Astrocyte of the spinal cord (primary cell): ENCODE results near the gene ZNF880.

Experiments
- DNase-seq: peaks from one replicate; pipeline ENCODE4 v3.0.0; 2011; ENCODE audit warnings: low read depth, low spot score
- H3K4me3 ChIP-seq: 2 replicates; pipeline ENCODE4 v1.5.1; 2011; ENCODE audit warnings: low read depth, mild to moderate bottlenecking, low read length, moderate library complexity
- in situ Hi-C: cut with HindIII; loops from 2 replicates; pipeline ENCODE4 v1.10.0; 2017; ENCODE audit warnings: low sequenced_read_pairs
- TF ChIP-seq, protein P1 (sequence below): IDR thresholded peaks from 2 replicates; pipeline ENCODE4 v1.5.1; 2012; ENCODE audit warnings: low read depth, mild to moderate bottlenecking, low read length, inconsistent platforms

Gene ZNF880

DNA sequence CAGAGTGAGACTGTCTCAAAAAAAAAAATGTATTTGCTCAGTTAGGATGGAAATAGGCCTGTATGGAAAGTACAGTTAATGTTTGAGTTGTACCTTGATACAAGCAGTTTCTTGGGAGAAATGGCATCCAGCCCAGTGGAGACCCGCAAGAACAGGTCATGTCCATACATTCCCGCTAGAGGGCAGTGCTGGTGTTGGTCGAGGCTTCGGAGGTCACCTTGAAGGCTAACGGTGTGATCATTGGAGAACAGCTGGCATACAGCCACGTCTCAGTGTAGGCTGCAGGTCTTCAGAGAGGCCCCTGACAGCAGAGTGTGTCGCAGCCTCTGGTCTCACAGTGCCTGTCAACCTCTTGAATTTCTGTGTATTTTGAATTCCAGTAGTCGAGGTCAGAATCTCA, 26.2 kb upstream of the ZNF880 start:
- no peak for DNase-seq
- TF ChIP-seq, protein P1, sequence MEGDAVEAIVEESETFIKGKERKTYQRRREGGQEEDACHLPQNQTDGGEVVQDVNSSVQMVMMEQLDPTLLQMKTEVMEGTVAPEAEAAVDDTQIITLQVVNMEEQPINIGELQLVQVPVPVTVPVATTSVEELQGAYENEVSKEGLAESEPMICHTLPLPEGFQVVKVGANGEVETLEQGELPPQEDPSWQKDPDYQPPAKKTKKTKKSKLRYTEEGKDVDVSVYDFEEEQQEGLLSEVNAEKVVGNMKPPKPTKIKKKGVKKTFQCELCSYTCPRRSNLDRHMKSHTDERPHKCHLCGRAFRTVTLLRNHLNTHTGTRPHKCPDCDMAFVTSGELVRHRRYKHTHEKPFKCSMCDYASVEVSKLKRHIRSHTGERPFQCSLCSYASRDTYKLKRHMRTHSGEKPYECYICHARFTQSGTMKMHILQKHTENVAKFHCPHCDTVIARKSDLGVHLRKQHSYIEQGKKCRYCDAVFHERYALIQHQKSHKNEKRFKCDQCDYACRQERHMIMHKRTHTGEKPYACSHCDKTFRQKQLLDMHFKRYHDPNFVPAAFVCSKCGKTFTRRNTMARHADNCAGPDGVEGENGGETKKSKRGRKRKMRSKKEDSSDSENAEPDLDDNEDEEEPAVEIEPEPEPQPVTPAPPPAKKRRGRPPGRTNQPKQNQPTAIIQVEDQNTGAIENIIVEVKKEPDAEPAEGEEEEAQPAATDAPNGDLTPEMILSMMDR, result peak; percentile 35
- in situ Hi-C loops, result no loop called here
- H3K4me3 ChIP-seq, result no peak overlapping the region

DNA sequence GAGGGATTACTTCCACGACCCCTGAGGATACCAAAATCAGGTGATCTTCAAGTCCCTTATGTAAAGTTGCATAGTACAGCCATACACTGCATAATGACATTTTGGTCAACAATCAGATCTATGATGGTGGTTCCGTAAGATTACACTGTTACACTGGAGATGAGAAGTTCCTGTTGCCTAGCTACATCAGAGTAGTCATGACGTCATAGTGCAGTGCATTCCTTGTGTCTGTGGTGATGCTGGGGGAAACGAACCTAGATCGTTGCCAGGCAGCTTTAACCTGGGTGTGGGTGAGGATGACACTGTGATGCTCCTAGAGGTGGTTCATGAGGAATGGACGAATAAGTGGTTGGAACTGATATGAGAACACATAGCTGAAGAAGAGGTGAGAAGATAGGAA, 24.6 kb upstream of the ZNF880 start:
- no peak for DNase-seq
- TF ChIP-seq, protein P1, result no peak
- in situ Hi-C loops, result no loop called here
- H3K4me3 ChIP-seq, result no peak overlapping the region

DNA sequence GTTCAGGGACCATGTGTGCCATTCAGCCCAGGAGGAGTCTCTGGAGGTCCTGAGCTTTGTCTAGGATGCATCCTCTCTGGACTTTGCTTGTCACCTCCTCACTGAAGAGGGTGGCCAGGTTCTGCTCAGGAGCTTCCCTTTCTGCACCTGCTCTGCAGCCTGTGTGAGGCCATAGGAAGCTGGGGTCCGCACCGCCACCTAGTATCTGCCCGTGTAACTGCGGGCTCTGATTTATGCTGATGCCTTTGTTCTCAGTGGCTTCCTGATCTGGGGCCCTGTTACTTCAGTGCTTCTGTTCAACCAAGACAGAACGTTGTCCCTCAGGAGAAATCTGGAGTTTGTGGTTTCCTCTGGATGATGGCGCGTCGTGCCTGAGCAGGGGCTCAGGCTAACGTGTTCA, 18.2 kb upstream of the ZNF880 start:
- TF ChIP-seq, protein P1, result no peak
- no peak overlapping the region for H3K4me3 ChIP-seq
- no peak for DNase-seq
- in situ Hi-C loops, result no loop called here

DNA sequence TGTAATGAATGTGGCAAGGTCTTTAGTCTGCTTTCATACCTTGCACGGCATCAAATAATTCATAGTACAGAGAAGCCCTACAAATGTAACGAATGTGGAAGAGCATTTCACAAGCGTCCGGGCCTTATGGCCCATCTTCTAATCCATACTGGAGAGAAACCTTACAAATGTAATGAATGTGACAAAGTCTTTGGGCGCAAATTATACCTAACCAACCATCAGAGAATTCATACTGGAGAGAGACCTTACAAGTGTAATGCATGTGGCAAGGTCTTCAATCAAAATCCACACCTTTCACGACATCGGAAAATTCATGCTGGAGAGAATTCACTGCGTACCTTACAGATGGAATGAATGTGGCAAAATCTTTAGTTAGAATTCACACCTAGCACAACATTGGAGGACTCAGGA, 3.3 kb upstream of the ZNF880 start:
- TF ChIP-seq, protein P1, result no peak
- in situ Hi-C loops, result no loop called here

DNA sequence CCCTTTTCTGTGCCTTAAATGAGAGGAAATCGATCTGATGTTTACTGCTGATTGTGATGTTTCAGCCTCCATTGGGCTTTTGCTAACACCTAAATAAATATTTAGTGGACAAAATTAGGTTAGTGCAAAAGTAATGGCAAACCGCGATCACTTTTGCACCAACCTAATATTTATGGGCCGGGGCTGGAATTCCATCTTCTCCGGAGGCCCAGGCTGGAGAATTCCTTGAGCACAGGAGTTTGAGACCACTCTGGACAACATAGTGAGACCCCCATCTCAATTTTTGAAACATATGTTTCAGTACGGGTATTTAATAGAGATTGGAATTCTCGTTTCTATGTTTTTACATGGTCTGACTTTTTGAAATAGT, 603 bp downstream of the ZNF880 start:
- TF ChIP-seq, protein P1, result no peak
- in situ Hi-C loops, result no loop called here
- H3K4me3 ChIP-seq, result peak overlapping the region; percentile 97
- no peak for DNase-seq

More for the DNA sequence above, 3.3 kb upstream of the ZNF880 start:
- DNase-seq, result no peak
- no peak overlapping the region for H3K4me3 ChIP-seq

DNA sequence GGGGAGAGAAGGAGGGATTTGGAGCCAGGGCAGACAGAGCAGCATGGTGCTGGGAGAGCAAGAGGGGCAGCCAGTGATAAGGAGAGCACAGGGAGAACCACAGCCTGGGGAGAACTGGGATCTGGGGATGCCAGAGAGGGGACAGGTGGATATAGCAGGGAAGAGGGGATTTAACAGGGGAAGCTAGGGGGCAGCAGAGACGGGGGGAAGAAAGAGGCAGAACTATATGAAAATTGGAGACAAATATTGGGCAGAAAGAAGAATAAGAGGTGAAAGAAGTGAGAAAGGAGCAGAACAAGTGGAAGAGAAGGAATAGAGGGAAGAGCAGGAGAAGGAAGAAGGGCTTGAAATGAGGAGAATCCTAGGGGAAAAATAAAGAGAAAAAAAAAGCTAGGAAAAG, 21.4 kb downstream of the ZNF880 start:
- no peak overlapping the region for H3K4me3 ChIP-seq
- in situ Hi-C loops, result no loop called here
- DNase-seq, result no peak
- TF ChIP-seq, protein P1, result no peak
